Tibial nerve (tissue), 4 donors: Measurements from ENCODE around the gene NTM. TPM values are rescaled to one million over a fixed set of nuclear protein-coding genes. Genes with fewer than 3 reads are reported as not detected.
A peak's percentile ranks its signal among the peaks of the same experiment; 100 is the strongest.

ENCODE experiments used
- DNase-seq, 2 donors: peaks; one replicate each; pipeline ENCODE4 v3.0.0-alpha.2; 2019; ENCODE audit warnings: low spot score in 2 of 2
- H3K27ac ChIP-seq, 4 donors: fragments of 200-600 bp; sonication (generic) in 3 of 4; one replicate each; pipeline ENCODE4 v1.5.1; 2017 to 2019; ENCODE audit warnings: mild to moderate bottlenecking in 1 of 4
- H3K27me3 ChIP-seq, 2 donors: fragments of 200-600 bp; sonication (generic) in 1 of 2; one replicate each; pipeline versions ENCODE4 v1.5.1 to v1.6.0; 2017 to 2019
- H3K36me3 ChIP-seq, 3 donors: fragments of 200-600 bp; sonication (generic); one replicate each; pipeline ENCODE4 v1.5.1; 2018 to 2019
- H3K4me1 ChIP-seq, 4 donors: fragments of 200-600 bp; sonication (generic) in 3 of 4; one replicate each; pipeline ENCODE4 v1.5.1; 2017 to 2019
- H3K4me3 ChIP-seq, 4 donors: fragments of 200-600 bp; sonication (generic) in 3 of 4; one replicate each; pipeline ENCODE4 v1.5.1; 2017 to 2019; ENCODE audit warnings: mild to moderate bottlenecking in 1 of 4, moderate library complexity in 1 of 4
- H3K9me3 ChIP-seq, 4 donors: fragments of 200-600 bp; sonication (generic) in 3 of 4; one replicate each; pipeline ENCODE4 v1.5.1; 2017 to 2019
- EP300 ChIP-seq, 2 donors: sonication (generic); formaldehyde crosslinking; IDR thresholded peaks; one replicate each; pipeline ENCODE4 v1.6.1; 2017; ENCODE audit warnings: antibody characterized with exemption in 2 of 2, mild to moderate bottlenecking in 1 of 2
- POLR2A ChIP-seq, 2 donors: fragments of 450-650 bp; IDR thresholded peaks; one replicate each; pipeline ENCODE4 v1.6.1; 2017; ENCODE audit warnings: antibody characterized with exemption in 2 of 2, mild to moderate bottlenecking in 2 of 2, moderate library complexity in 2 of 2
- WGBS, 2 donors: methylation state at CpG; one replicate each; pipeline ENCODE4 v1.1.5; 2018; 5-methylcytosine and 5-hydroxymethylcytosine counted together
- total RNA-seq, 4 donors: library from RNA; depleted of rRNA; stranded (reverse); fragments of >200 nt; gene quantifications; one replicate each; pipeline ENCODE4 v1.1.0, GENCODE V29; 2016
- TF ChIP-seq, protein P1 (sequence below), 5 experiments: fragments of 200-600 bp in 3 of 5; fragments of 450-650 bp in 2 of 5; sonication (generic) in 3 of 5; IDR thresholded peaks; one replicate each; pipeline ENCODE4 v1.5.1; 2016 to 2019; ENCODE audit warnings: antibody characterized with exemption in 5 of 5, mild to moderate bottlenecking in 3 of 5, moderate library complexity in 2 of 5

The NTM gene
- total RNA-seq, 4 donors from 2014 or later, result 3.7 to 11.4 (median 10.8) TPM

GRCh38 chr11:132122735-132123134, 752.3 kb downstream of the NTM start:
- Histone ChIP-seq H3K27me3 (no peaks in the 10 kb centered on the region), H3K36me3 (no peaks in the 10 kb centered on the region), H3K9me3 (no peaks in the 10 kb centered on the region), H3K27ac (peak overlapping the region in 2 of 4 donors; percentile 2 to 18), H3K4me1 (peaks cover 0 to 36% (median 12%) of the 10 kb centered on the region in 4 donors), H3K4me3 (no peak overlapping the region)
- WGBS, 2 donors, result 51 to 56% methylated on average over 4 of the region's 4 CpGs
- DNase-seq, result no peak
- TF ChIP-seq, protein P1, sequence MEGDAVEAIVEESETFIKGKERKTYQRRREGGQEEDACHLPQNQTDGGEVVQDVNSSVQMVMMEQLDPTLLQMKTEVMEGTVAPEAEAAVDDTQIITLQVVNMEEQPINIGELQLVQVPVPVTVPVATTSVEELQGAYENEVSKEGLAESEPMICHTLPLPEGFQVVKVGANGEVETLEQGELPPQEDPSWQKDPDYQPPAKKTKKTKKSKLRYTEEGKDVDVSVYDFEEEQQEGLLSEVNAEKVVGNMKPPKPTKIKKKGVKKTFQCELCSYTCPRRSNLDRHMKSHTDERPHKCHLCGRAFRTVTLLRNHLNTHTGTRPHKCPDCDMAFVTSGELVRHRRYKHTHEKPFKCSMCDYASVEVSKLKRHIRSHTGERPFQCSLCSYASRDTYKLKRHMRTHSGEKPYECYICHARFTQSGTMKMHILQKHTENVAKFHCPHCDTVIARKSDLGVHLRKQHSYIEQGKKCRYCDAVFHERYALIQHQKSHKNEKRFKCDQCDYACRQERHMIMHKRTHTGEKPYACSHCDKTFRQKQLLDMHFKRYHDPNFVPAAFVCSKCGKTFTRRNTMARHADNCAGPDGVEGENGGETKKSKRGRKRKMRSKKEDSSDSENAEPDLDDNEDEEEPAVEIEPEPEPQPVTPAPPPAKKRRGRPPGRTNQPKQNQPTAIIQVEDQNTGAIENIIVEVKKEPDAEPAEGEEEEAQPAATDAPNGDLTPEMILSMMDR (IDR thresholded peaks at IDR 0.05), result no peak
- TF ChIP-seq EP300 (IDR thresholded peaks at IDR 0.05) (no peak), POLR2A (IDR thresholded peaks at IDR 0.05) (no peak)

- no peak for TF ChIP-seq EP300 (IDR thresholded peaks at IDR 0.05)
- no peak for TF ChIP-seq POLR2A (IDR thresholded peaks at IDR 0.05)
- TF ChIP-seq, protein P1 (IDR thresholded peaks at IDR 0.05), result no peak
- Histone ChIP-seq H3K4me3 (no peak overlapping the region), H3K4me1 (peaks cover 0 to 38% (median 13%) of the 10 kb centered on the region in 4 donors), H3K9me3 (no peaks in the 10 kb centered on the region), H3K27me3 (no peaks in the 10 kb centered on the region), H3K36me3 (no peaks in the 10 kb centered on the region), H3K27ac (no peak overlapping the region)
- 77 to 79% methylated on average over 8 to 10 of the region's 10 CpGs for WGBS, 2 donors
- DNase-seq, result no peak
Observed at GRCh38 chr11:132123449-132123848, 753.0 kb downstream of the NTM start.

- Histone ChIP-seq H3K27ac (no peak overlapping the region), H3K4me3 (no peak overlapping the region), H3K4me1 (peaks cover 0 to 38% (median 13%) of the 10 kb centered on the region in 4 donors), H3K9me3 (no peaks in the 10 kb centered on the region), H3K36me3 (no peaks in the 10 kb centered on the region), H3K27me3 (no peaks in the 10 kb centered on the region)
- TF ChIP-seq POLR2A (IDR thresholded peaks at IDR 0.05) (no peak), EP300 (IDR thresholded peaks at IDR 0.05) (no peak)
- TF ChIP-seq, protein P1 (IDR thresholded peaks at IDR 0.05), result no peak
- WGBS, 2 donors, result 76 to 78% methylated on average over 21 of the region's 21 CpGs
- no peak for DNase-seq
Observed at GRCh38 chr11:132123854-132124835, 753.7 kb downstream of the NTM start.

- Histone ChIP-seq H3K4me3 (peak overlapping the region; percentile 14 to 43 (median 30)), H3K27ac (peak overlapping the region; percentile 55 to 90 (median 82))
Observed at GRCh38 chr11:132125988-132126871, 755.8 kb downstream of the NTM start.

More at GRCh38 chr11:132125988-132126871, 755.8 kb downstream of the NTM start:
- Histone ChIP-seq H3K9me3 (no peaks in the 10 kb centered on the region), H3K4me1 (peaks cover 0 to 38% (median 13%) of the 10 kb centered on the region in 4 donors), H3K36me3 (no peaks in the 10 kb centered on the region), H3K27me3 (no peaks in the 10 kb centered on the region)
- peak in 1 of 2 donors; percentile 25 for DNase-seq
- TF ChIP-seq POLR2A (IDR thresholded peaks at IDR 0.05), result no peak
- WGBS, 2 donors, result 12 to 22% methylated on average over 22 of the region's 22 CpGs
